ENCODE results near the gene LMF2.

- no peak for TF ChIP-seq ELF4 (IDR thresholded peaks at IDR 0.05)
- TF ChIP-seq SUZ12 (IDR thresholded peaks at IDR 0.05), result no peak
- TF ChIP-seq NFRKB (IDR thresholded peaks at IDR 0.05), result no peak
These were observed 40.2 kb downstream of the LMF2 start for GRCh38 chr22:50467341-50467740.
